K562 (cell line): ENCODE data around the gene TSPAN32. TPM values are rescaled to one million over a fixed set of nuclear protein-coding genes. Genes with fewer than 3 reads are reported as not detected.

Source experiments
- CBFB ChIP-seq: sonication (generic); formaldehyde crosslinking; IDR thresholded peaks from 2 replicates; pipeline ENCODE4 v1.4.0; 2020; ENCODE audit warnings: mild to moderate bottlenecking, missing genetic modification reagents
- CREB1 ChIP-seq, 2 experiments: sonication (generic) in 1 of 2; formaldehyde crosslinking in 1 of 2; IDR thresholded peaks; 2 replicates each; pipeline versions ENCODE4 v1.6.1 to v1.8.0; 2012 to 2022; ENCODE audit warnings: inconsistent platforms in 1 of 2, mild to moderate bottlenecking in 1 of 2, missing genetic modification reagents in 1 of 2, moderate library complexity in 1 of 2
- HINFP ChIP-seq: fragments of 450-650 bp; conservative IDR thresholded peaks from 2 replicates; pipeline ENCODE4 v1.6.1; 2016; ENCODE audit warnings: missing genetic modification characterization, low read depth, mild to moderate bottlenecking, control low read depth, missing compliant biosample characterization
- HMG20B ChIP-seq: fragments of 250-450 bp; sonication (Bioruptor Pico); IDR thresholded peaks from 2 replicates; pipeline ENCODE4 v1.5.0; 2021; ENCODE audit warnings: mild to moderate bottlenecking
- HNRNPK ChIP-seq: fragments of 200-400 bp; formaldehyde crosslinking; IDR thresholded peaks from one replicate; pipeline ENCODE4 v1.6.1; 2018; ENCODE audit warnings: mild to moderate bottlenecking, low read depth, low read length; ENCODE audit not compliant: poor library complexity, severe bottlenecking
- ILF3 ChIP-seq: fragments of 450-650 bp; IDR thresholded peaks from 2 replicates; pipeline ENCODE4 v1.6.1; 2018; ENCODE audit warnings: antibody characterized with exemption, mild to moderate bottlenecking, moderate library complexity, borderline replicate concordance
- RBM22 ChIP-seq: fragments of 200-400 bp; formaldehyde crosslinking; IDR thresholded peaks from 2 replicates; pipeline ENCODE4 v1.6.1; 2018; ENCODE audit warnings: low read length, low read depth; ENCODE audit not compliant: poor library complexity, severe bottlenecking
- RBM39 ChIP-seq: fragments of 200-400 bp; formaldehyde crosslinking; optimal IDR thresholded peaks from 2 replicates; pipeline ENCODE3; 2018; ENCODE audit warnings: low read depth, low read length
- RFX1 ChIP-seq: fragments of 450-650 bp; IDR thresholded peaks from 2 replicates; pipeline ENCODE4 v1.6.1; 2016; ENCODE audit warnings: mild to moderate bottlenecking, moderate library complexity
- TCF7 ChIP-seq: sonication (generic); IDR thresholded peaks from 2 replicates; pipeline ENCODE4 v1.6.1; 2016; ENCODE audit warnings: antibody characterized with exemption, borderline replicate concordance
- YBX1 ChIP-seq: fragments of 450-650 bp; IDR thresholded peaks from 2 replicates; pipeline ENCODE4 v1.7.1; 2016; ENCODE audit warnings: mild to moderate bottlenecking
- ZBTB7A ChIP-seq: IDR thresholded peaks from 2 replicates; pipeline ENCODE4 v1.6.1; 2011; ENCODE audit warnings: low read depth, mild to moderate bottlenecking, low read length, moderate library complexity, borderline replicate concordance; ENCODE audit not compliant: control insufficient read depth
- ZC3H8 ChIP-seq: fragments of 450-650 bp; IDR thresholded peaks from 2 replicates; pipeline ENCODE4 v1.6.1; 2017
- ZFP91 ChIP-seq: sonication (generic); formaldehyde crosslinking; IDR thresholded peaks from 2 replicates; pipeline ENCODE4 v1.8.0; 2022; ENCODE audit warnings: mild to moderate bottlenecking, missing genetic modification reagents
- ZFX ChIP-seq: sonication (generic); formaldehyde crosslinking; IDR thresholded peaks from 2 replicates; pipeline ENCODE4 v1.8.0; 2022; ENCODE audit warnings: mild to moderate bottlenecking, missing genetic modification reagents, moderate library complexity
- ZNF311 ChIP-seq: fragments of 250-450 bp; sonication (Bioruptor Pico); IDR thresholded peaks from 2 replicates; pipeline ENCODE4 v1.4.0; 2020; ENCODE audit warnings: mild to moderate bottlenecking, moderate library complexity
- ZZZ3 ChIP-seq: fragments of 450-650 bp; IDR thresholded peaks from 2 replicates; pipeline ENCODE4 v1.6.1; 2016; ENCODE audit warnings: antibody characterized with exemption, mild to moderate bottlenecking, moderate library complexity
- polyA plus RNA-seq, 8 experiments: library from polyadenylated mRNA; depleted of rRNA in 4 of 8; stranded (reverse) in 5 of 8; unstranded in 3 of 8; fragments of >200 nt; fragmentation: Nextera tagmentation in 2 of 8; fragmentation: Illumina TruSeq in 1 of 8; extraction: Ambion mirVana in 2 of 8; extraction: Trizol in 1 of 8; gene quantifications; 2 replicates each; pipeline versions ENCODE4 v1.2.1 to v1.2.3, GENCODE V29; 2011 to 2014; ENCODE audit warnings: inconsistent platforms in 1 of 8, missing spikeins in 1 of 8
- total RNA-seq, 7 experiments: library from RNA; depleted of rRNA in 6 of 7; stranded (reverse); fragments of >200 nt in 6 of 7; fragmentation: Illumina TruSeq in 2 of 7; extraction: Trizol in 2 of 7; gene quantifications; 2 replicates each; pipeline versions ENCODE4 v1.2.1 to v1.2.3, GENCODE V29; 2011 to 2021; ENCODE audit warnings: low replicate concordance in 1 of 7
- TF ChIP-seq, protein P1 (sequence below): fragments of 250-450 bp; sonication (Bioruptor Pico); IDR thresholded peaks from 2 replicates; pipeline ENCODE4 v1.4.0; 2020; ENCODE audit warnings: mild to moderate bottlenecking, moderate library complexity
- TF ChIP-seq, protein P2 (sequence below): fragments of 150-350 bp; IDR thresholded peaks from 2 replicates; pipeline ENCODE4 v1.6.1; 2014; ENCODE audit warnings: low read depth, mild to moderate bottlenecking, low read length, borderline replicate concordance

TSPAN32 gene
- total and polyA plus RNA-seq, 9 of the 15 experiments (the other 6 are each of a cell fraction or from before 2014, with no cell fraction given), result 0.21 to 7.3 (median 2.6) TPM

DNA sequence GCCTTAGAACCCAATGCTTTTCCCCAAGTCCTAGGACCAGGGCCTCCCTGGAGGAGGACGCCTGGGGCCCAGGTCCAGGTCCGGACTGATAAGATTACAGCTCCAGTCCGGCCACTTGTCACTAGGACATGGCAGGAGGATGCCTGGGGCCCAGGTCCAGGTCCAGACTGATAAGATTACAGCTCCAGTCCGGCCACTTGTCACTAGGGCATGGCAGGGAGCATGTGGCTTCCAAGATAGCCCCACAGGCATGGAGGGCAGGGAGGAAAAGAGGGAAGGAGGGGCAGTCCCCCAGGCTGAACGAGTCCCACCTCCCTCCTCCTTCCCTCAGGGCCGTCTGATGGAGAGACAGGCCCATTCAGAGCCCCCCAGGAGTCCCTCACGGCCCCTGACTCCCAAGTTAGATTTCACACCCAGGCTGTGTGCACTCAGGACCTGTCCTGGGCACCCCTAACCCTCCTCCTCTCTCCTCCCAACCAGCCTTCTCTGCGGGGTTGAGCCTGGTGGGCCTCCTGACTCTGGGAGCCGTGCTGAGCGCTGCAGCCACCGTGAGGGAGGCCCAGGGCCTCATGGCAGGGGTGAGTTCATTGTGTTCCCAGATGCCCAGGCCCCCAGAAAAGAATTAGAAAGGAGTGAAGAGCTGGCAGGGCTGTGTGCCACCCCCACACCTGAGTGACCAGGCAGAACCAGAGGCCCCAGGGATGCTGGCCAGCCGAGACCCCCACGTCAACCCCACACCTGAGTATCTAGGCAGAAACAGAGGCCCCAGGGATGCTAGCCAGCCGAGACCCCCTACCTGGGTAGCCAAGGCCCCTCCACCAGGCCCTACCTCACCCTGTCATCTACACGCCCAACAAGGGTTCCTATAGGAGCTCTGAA is 2.1 kb downstream of the TSPAN32 start (continued):
- TF ChIP-seq ZZZ3 (no peak), ZFP91 (CRISPR knock-in tag) (no peak), ILF3 (no peak), RFX1 (no peak), ZFX (peak; percentile 61), ZNF311 (CRISPR knock-in tag) (peak; percentile 60; the same call in 1 of the 2 replicates), YBX1 (no peak), RBM39 (no peak), RBM22 (no peak), CREB1 (IDR thresholded peaks at IDR 0.05) (peak; percentile 64; the same call in 1 of the 2 replicates), CREB1 (CRISPR knock-in tag; IDR thresholded peaks at IDR 0.05) (no peak), HINFP (tag) (no peak), TCF7 (no peak; the same call in 1 of the 2 replicates), HNRNPK (no peak), CBFB (no peak), HMG20B (no peak), ZBTB7A (peak; percentile 21; the same call in 1 of the 2 replicates), ZC3H8 (no peak)
- TF ChIP-seq, protein P1, sequence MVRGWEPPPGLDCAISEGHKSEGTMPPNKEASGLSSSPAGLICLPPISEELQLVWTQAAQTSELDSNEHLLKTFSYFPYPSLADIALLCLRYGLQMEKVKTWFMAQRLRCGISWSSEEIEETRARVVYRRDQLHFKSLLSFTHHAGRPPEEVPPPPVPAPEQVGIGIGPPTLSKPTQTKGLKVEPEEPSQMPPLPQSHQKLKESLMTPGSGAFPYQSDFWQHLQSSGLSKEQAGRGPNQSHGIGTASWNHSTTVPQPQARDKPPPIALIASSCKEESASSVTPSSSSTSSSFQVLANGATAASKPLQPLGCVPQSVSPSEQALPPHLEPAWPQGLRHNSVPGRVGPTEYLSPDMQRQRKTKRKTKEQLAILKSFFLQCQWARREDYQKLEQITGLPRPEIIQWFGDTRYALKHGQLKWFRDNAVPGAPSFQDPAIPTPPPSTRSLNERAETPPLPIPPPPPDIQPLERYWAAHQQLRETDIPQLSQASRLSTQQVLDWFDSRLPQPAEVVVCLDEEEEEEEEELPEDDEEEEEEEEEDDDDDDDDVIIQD (CRISPR knock-in tag), result no peak
- TF ChIP-seq, protein P2, sequence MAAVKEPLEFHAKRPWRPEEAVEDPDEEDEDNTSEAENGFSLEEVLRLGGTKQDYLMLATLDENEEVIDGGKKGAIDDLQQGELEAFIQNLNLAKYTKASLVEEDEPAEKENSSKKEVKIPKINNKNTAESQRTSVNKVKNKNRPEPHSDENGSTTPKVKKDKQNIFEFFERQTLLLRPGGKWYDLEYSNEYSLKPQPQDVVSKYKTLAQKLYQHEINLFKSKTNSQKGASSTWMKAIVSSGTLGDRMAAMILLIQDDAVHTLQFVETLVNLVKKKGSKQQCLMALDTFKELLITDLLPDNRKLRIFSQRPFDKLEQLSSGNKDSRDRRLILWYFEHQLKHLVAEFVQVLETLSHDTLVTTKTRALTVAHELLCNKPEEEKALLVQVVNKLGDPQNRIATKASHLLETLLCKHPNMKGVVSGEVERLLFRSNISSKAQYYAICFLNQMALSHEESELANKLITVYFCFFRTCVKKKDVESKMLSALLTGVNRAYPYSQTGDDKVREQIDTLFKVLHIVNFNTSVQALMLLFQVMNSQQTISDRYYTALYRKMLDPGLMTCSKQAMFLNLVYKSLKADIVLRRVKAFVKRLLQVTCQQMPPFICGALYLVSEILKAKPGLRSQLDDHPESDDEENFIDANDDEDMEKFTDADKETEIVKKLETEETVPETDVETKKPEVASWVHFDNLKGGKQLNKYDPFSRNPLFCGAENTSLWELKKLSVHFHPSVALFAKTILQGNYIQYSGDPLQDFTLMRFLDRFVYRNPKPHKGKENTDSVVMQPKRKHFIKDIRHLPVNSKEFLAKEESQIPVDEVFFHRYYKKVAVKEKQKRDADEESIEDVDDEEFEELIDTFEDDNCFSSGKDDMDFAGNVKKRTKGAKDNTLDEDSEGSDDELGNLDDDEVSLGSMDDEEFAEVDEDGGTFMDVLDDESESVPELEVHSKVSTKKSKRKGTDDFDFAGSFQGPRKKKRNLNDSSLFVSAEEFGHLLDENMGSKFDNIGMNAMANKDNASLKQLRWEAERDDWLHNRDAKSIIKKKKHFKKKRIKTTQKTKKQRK, result no peak
